ENCODE results near the gene RHOG. TPM values are rescaled to one million over a fixed set of nuclear protein-coding genes. Genes with fewer than 3 reads are reported as not detected.

Gene RHOG
- total RNA-seq, 1 experiment from 2014 or later, result 39.9 TPM

DNA sequence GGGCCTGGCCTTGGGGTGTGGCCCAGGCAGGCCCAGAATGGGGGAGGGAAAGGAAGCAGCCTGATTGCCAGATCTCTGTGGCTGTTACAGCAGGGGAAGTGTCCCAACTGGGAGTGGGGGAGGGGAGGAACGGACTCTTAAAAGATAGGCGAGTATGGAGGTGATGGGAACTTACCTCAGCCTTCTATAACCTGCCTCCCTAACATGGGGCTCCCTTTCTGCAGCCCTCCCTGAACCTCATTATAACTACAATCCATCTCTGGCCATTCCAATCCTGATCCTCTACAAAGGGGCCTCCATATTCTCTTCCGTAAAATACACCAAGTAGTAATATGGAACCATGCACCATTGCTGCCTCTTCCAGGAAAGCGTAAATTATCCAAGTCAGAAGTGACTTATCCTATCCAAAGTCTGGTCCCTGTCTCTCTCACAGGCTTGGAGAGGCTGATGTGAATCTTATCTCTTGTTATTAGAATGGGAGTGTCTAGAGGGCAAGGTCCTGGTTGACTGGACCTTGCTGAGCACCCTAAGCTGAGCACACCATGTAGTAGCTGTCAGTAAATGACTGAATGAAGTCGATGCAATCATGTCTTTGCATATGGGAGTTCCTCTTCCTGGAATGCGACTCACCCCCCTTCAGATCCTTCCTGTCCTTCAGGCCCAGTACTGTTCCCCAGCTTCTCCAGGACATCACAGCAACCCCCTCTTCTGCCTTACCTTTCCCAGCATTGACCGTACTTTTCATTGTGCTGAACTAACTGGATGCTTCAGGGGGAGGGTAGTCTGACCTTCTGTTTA, 5.9 kb downstream of the RHOG start:
- DNase-seq (ENCODE audit: low read depth in 1 of 2, low spot score in 2 of 2), result no peak
- no peaks in the 10 kb centered on the region for H3K9me3 ChIP-seq (replicated peaks)
- H3K27me3 ChIP-seq (replicated peaks), result no peaks in the 10 kb centered on the region
- H3K36me3 ChIP-seq, result peaks cover 82% of the 10 kb centered on the region
- peaks cover 9% of the 10 kb centered on the region for H3K4me1 ChIP-seq (replicated peaks)
- H3K27ac ChIP-seq, result no peak overlapping the region
- H3K4me3 ChIP-seq, result no peak overlapping the region

DNA sequence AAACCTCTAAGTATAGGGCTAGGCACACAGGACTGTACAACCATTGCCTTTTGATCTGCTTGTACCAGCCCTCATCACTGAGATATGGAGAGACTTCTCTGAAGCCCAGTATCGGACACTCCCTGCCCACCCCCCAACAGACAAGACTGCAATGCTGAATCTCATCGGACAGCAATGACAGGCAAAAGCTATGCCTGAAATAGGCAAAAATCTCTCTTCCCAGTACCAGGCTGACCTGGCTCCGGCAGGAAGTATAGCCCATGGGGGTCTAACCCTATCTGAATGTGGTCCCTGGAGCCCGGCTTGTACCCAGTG, 6.5 kb downstream of the RHOG start:
- no peaks in the 10 kb centered on the region for H3K27me3 ChIP-seq (replicated peaks)
- peaks cover 3% of the 10 kb centered on the region for H3K4me1 ChIP-seq (replicated peaks)
- no peak overlapping the region for H3K27ac ChIP-seq
- H3K4me3 ChIP-seq, result no peak overlapping the region
- H3K9me3 ChIP-seq (replicated peaks), result no peaks in the 10 kb centered on the region
- DNase-seq (ENCODE audit: low read depth in 1 of 2, low spot score in 2 of 2), result no peak
- H3K36me3 ChIP-seq, result peaks cover 83% of the 10 kb centered on the region

DNA sequence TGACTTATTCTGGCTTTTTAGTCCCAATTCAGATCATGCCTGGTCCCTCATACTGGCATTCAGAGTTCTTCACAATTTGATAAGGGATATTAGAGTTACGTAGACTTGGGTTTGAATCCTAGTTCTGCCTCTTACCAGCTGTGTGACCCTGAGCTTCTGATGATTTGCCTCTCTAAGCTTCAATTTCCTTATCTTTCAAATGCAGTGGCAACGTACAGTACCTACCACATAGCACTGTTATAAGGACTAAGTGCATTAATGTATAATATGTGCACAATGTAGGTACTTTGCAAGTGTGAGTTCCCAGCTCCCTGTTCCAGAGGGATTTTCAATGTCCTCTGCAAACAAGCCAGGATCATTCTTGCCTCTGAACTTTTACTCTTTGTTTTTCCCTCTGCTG, 7.3 kb downstream of the RHOG start:
- no peaks in the 10 kb centered on the region for H3K4me1 ChIP-seq (replicated peaks)
- H3K27ac ChIP-seq, result no peak overlapping the region
- H3K27me3 ChIP-seq (replicated peaks), result no peaks in the 10 kb centered on the region
- no peak overlapping the region for H3K4me3 ChIP-seq
- H3K36me3 ChIP-seq, result peaks cover 78% of the 10 kb centered on the region
- no peak for DNase-seq (ENCODE audit: low read depth in 1 of 2, low spot score in 2 of 2)
- no peaks in the 10 kb centered on the region for H3K9me3 ChIP-seq (replicated peaks)

DNA sequence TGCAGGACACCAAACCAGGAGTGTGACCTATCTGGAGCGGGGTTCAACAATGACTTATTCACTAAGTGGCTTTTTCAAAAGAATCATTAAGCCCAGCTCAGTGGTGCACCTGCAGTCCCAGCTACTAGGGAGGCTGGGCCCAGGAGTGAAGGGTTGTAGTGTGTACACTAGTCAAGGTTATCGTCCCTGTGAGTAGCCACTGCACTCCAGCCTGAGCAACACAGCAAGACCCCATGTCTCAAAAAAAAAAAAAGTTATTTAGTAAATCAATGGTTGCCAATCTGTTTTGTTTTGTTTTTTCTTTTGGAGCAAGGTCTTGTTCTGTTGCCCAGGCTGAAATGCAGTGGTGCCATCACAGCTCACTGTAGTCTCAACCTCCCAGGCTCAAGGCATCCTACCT, 7.9 kb downstream of the RHOG start:
- H3K9me3 ChIP-seq (replicated peaks), result no peaks in the 10 kb centered on the region
- no peak overlapping the region for H3K4me3 ChIP-seq
- H3K27me3 ChIP-seq (replicated peaks), result no peaks in the 10 kb centered on the region
- no peak for DNase-seq (ENCODE audit: low read depth in 1 of 2, low spot score in 2 of 2)
- no peaks in the 10 kb centered on the region for H3K4me1 ChIP-seq (replicated peaks)
- no peak overlapping the region for H3K27ac ChIP-seq
- peaks cover 79% of the 10 kb centered on the region for H3K36me3 ChIP-seq

DNA sequence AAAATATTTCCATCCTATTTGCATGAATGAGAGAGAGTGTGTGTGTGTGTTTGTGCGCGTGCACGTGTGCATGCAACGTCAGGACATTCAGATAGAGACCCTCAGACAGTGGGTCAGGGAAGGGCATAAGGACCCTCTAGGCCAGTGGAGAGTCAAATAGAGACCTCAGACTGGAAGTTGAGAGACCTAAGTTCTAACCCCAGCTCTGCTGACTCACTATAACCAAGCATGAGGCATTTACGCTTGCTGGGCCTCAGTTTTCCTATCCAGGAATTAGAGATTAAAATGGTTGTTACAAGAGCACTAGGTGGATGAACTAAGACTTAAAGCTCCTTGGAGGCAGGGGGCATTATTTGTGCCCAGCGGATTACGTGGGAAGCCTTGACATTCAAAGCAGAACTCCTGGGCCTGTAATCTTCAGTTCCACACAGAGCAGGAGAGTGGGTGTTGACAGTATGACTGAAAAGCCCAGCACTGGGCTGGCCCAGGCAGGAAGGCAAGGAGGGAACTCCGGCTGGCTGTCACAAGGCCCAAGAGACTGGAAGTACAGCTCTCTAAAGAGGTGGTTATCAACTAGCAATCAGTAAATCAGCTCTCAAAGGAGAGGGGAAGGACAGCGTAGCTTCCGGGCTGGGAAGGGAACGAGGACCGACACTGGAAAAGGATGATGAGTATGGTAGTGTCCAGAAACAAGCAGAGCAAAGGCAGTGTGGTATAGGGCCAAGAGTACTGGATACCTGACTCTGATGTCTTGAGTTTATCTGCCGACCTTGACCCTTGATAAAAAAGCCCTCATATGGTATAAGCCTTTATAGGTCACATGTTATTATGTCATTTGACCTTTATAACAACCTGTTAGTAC, 9.2 kb downstream of the RHOG start:
- no peaks in the 10 kb centered on the region for H3K27me3 ChIP-seq (replicated peaks)
- H3K27ac ChIP-seq, result no peak overlapping the region
- DNase-seq (ENCODE audit: low read depth in 1 of 2, low spot score in 2 of 2), result no peak
- no peak overlapping the region for H3K4me3 ChIP-seq
- H3K4me1 ChIP-seq (replicated peaks), result no peaks in the 10 kb centered on the region
- H3K9me3 ChIP-seq (replicated peaks), result no peaks in the 10 kb centered on the region
- H3K36me3 ChIP-seq, result peaks cover 82% of the 10 kb centered on the region

DNA sequence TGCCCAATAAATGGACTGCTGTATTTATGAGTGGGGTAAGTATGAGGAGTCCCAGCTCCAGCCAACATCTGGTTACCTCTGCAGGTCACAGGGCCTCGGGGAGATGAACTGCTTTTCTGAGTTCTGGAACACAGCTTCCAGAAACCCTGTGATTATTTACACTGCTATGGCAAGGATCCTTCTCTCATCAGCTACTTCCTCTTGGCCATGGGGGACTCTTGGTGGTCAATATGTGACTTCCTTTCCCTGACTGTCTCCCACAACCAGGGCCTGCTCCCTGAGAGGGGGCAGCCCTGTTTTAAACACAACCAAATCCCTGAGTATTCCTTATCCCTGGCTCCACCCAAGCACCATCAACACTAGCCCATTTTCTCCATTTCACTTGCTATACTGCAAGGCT, 10.0 kb downstream of the RHOG start:
- no peak overlapping the region for H3K4me3 ChIP-seq
- H3K36me3 ChIP-seq, result peaks cover 87% of the 10 kb centered on the region
- H3K27me3 ChIP-seq (replicated peaks), result no peaks in the 10 kb centered on the region
- no peaks in the 10 kb centered on the region for H3K9me3 ChIP-seq (replicated peaks)
- no peak for DNase-seq (ENCODE audit: low read depth in 1 of 2, low spot score in 2 of 2)
- H3K27ac ChIP-seq, result no peak overlapping the region
- no peaks in the 10 kb centered on the region for H3K4me1 ChIP-seq (replicated peaks)

DNA sequence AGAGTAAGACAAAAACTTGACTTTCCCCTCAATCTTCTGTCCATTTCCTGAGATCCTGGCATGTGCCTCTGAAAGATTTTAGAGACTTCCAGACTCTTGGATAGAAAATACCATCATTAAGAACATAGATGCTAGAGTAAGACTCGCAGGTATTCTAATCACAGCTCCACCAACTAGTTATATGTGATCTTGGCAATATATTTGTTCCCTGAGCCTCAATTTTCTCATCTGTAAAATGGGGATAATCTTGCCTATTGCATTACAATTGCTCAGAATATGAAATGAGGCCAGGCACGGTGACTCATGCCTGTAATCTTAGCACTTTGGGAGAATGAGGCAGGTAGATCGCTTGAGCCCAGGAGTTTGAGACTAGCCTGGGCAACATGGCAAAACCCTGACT, 10.7 kb downstream of the RHOG start:
- Histone ChIP-seq H3K36me3 (peaks cover 87% of the 10 kb centered on the region), H3K27ac (no peak overlapping the region), H3K4me1 (replicated peaks) (no peaks in the 10 kb centered on the region), H3K27me3 (replicated peaks) (no peaks in the 10 kb centered on the region), H3K9me3 (replicated peaks) (no peaks in the 10 kb centered on the region), H3K4me3 (no peak overlapping the region)
- DNase-seq (ENCODE audit: low read depth in 1 of 2, low spot score in 2 of 2), result no peak

DNA sequence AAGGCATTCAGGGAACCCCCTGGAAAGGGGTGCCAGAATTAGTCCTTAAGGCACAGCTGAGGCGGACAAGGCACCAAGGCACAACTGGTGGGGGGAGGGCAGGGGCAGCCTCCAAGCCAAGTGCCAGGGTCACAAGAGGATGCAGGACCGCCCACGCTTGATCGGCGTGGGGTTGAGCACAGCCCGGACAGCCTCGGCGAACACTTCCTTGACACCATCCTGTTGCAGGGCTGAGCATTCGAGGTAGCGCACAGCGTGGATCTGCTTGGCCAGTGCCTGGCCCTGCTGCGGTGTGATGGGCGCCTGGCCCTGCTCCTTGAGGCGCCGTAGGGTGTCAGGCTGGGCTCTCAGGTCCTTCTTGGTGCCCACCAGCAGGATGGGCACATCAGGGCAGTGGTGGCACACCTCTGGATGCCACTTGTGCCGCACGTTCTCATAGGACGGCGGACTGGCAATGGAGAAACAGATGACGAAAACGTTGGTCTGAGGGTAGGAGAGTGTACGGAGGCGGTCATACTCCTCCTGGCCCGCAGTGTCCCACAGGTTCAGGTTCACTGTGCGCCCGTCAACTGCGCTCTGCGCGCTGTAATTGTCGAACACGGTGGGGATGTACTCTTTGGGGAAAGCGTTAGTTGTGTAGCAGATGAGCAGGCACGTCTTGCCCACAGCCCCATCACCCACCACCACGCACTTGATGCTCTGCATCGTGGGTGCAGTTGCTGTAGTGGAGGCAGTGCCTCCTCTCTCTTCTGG, 13.1 kb downstream of the RHOG start:
- no peak for DNase-seq (ENCODE audit: low read depth in 1 of 2, low spot score in 2 of 2)
- no peaks in the 10 kb centered on the region for H3K27me3 ChIP-seq (replicated peaks)
- H3K9me3 ChIP-seq (replicated peaks), result no peaks in the 10 kb centered on the region
- H3K36me3 ChIP-seq, result peaks cover 69% of the 10 kb centered on the region
- H3K27ac ChIP-seq, result no peak overlapping the region
- H3K4me1 ChIP-seq (replicated peaks), result no peaks in the 10 kb centered on the region
- no peak overlapping the region for H3K4me3 ChIP-seq

DNA sequence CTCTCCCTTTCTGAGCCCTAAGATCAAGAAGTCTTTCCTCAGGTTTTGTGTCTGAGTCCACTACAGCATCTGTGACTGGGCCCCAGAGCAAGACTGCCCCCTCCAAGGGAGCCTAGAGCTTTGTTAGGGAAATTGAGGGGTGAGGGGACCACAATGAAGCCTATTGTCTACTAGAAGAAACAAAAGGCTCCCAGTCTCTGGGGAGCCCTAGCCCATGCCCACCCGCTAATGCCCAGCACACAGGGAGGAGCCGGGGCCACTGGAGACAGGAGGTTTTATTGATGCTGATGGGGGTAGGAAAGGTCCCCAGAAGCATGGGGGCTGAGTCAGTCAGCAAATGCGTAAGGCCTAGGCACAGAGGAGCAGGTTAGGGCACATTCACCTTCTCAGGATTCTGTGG, 14.0 kb downstream of the RHOG start:
- no peak overlapping the region for H3K27ac ChIP-seq
- H3K4me1 ChIP-seq (replicated peaks), result no peaks in the 10 kb centered on the region
- no peaks in the 10 kb centered on the region for H3K9me3 ChIP-seq (replicated peaks)
- DNase-seq (ENCODE audit: low read depth in 1 of 2, low spot score in 2 of 2), result no peak
- peaks cover 64% of the 10 kb centered on the region for H3K36me3 ChIP-seq
- no peaks in the 10 kb centered on the region for H3K27me3 ChIP-seq (replicated peaks)
- no peak overlapping the region for H3K4me3 ChIP-seq

DNA sequence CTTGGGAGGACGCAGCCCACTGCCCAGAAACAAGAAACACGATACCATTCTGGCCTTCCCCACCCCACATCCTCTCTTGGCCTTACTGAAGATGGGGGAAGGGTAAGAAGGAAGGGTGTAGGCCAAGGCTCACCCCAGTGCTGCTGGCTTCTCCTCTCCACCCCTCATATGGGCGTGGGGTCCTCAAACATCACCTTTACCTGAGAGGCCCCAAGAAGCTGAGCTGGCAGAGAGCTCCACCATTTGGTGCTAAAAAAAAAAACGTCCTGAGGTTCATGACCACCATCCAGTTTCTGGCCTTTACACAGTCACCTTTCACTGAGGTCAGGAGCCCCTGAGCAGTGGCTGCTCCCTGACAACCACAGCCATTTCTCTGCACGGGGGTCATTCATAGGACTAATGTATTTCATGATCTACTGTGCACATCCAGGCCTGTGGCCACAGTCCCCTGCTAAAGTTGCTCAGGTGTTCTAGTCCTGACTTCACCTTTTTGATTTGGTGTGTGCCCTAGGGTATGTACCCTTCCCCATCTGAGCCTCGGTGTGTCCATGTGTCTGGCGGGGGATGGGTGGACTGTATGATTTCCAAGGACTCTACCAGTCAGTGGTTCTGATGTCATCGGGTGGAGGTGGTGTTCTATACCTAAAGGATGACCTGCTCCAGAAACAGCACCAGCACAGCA, 15.1 kb downstream of the RHOG start:
- no peaks in the 10 kb centered on the region for H3K4me1 ChIP-seq (replicated peaks)
- no peaks in the 10 kb centered on the region for H3K9me3 ChIP-seq (replicated peaks)
- no peak overlapping the region for H3K27ac ChIP-seq
- no peaks in the 10 kb centered on the region for H3K27me3 ChIP-seq (replicated peaks)
- H3K4me3 ChIP-seq, result no peak overlapping the region
- peaks cover 57% of the 10 kb centered on the region for H3K36me3 ChIP-seq
- DNase-seq (ENCODE audit: low read depth in 1 of 2, low spot score in 2 of 2), result no peak

DNA sequence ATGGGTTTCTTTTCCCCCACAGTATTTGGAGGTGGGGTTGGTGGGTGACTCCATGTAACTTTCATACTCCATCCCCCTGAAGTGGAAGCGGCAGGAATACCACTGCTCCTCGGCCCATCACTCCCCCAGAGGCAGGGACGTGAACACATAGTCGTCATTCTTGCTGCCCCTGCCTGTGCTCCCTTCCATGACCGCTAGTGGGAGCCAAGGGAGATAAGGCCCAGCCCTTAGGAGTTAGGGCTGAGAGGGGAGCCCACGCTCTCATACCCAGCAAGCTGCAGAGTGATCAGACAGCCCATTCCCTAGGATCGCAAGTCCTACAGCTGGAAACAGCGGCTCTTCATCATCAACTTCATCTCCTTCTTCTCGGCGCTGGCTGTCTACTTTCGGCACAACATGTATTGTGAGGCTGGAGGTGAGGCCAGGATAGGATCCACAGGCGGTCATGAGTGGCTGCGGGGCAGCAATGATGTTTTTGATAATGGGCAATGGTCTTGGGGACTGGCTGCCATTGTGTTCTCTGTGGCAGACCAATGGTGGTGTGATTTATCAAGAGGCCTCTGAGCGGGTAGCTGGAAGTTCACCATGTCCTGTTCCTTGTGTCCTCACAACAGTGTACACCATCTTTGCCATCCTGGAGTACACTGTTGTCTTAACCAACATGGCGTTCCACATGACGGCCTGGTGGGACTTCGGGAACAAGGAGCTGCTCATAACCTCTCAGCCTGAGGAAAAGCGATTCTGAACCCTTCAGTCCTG, 15.9 kb downstream of the RHOG start:
- H3K9me3 ChIP-seq (replicated peaks), result 0 out of 2 replicates have a peak, but pooled peaks cover 1% of the 10 kb centered on the region
- peaks cover 50% of the 10 kb centered on the region for H3K36me3 ChIP-seq
- DNase-seq (ENCODE audit: low read depth in 1 of 2, low spot score in 2 of 2), result no peak
- H3K4me1 ChIP-seq (replicated peaks), result no peaks in the 10 kb centered on the region
- H3K27me3 ChIP-seq (replicated peaks), result no peaks in the 10 kb centered on the region
- H3K4me3 ChIP-seq, result no peak overlapping the region
- H3K27ac ChIP-seq, result no peak overlapping the region

DNA sequence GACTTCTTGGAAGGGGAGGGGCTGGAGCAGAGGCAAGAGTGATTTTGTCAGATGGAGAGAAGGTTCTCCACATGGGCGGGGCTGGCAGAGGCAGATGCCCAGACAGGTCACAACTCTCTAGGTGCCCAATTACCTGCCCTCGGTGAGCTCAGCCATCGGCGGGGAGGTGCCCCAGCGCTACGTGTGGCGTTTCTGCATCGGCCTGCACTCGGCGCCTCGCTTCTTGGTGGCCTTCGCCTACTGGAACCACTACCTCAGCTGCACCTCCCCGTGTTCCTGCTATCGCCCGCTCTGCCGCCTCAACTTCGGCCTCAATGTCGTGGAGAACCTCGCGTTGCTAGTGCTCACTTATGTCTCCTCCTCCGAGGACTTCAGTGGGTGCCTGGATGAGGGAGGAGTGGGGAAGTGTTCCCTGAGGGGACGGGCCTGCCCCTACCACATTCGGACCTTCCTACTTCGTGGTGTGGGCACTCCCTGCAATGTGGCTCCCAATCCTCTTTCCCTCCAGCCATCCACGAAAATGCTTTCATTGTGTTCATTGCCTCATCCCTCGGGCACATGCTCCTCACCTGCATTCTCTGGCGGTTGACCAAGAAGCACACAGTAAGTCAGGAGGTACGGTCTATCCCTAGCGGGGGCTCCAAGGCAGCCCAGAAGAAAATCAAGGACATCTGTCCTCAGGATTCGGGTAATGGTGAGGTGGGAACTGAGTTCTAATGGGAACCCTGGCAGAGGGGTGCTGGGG, 16.8 kb downstream of the RHOG start:
- no peak overlapping the region for H3K27ac ChIP-seq

More for the DNA sequence above, 16.8 kb downstream of the RHOG start:
- peaks cover 42% of the 10 kb centered on the region for H3K36me3 ChIP-seq
- H3K4me1 ChIP-seq (replicated peaks), result no peaks in the 10 kb centered on the region
- no peak overlapping the region for H3K4me3 ChIP-seq
- no peak for DNase-seq (ENCODE audit: low read depth in 1 of 2, low spot score in 2 of 2)
- 0 out of 2 replicates have a peak, but pooled peaks cover 2% of the 10 kb centered on the region for H3K9me3 ChIP-seq (replicated peaks)
- H3K27me3 ChIP-seq (replicated peaks), result no peaks in the 10 kb centered on the region

Data from SJSA1 (cell line).